IPS-15b (cell line): ENCODE data around the gene ZFX.
"Not testable (repeated sequence)": the region's sequence is repeated elsewhere in the genome, so short reads cannot be mapped to it uniquely, and the experiment has no call there.

ENCODE experiments used
- H3K27me3 ChIP-seq: one replicate; pipeline ENCODE4 v1.6.1; 2013; ENCODE audit warnings: low read length; ENCODE audit not compliant: control insufficient read depth, insufficient read depth
- H3K36me3 ChIP-seq: one replicate; pipeline ENCODE4 v1.6.1; 2013; ENCODE audit warnings: low read length; ENCODE audit not compliant: control insufficient read depth, insufficient read depth
- H3K4me1 ChIP-seq: one replicate; pipeline ENCODE4 v1.6.1; 2013; ENCODE audit warnings: mild to moderate bottlenecking, low read length; ENCODE audit not compliant: control insufficient read depth, insufficient read depth
- H3K4me3 ChIP-seq: one replicate; pipeline ENCODE4 v1.5.1; 2013; ENCODE audit warnings: low read depth, low read length
- H3K9ac ChIP-seq: one replicate; pipeline ENCODE4 v1.6.1; 2013; ENCODE audit warnings: low read depth, mild to moderate bottlenecking, low read length
- H3K9me3 ChIP-seq: one replicate; pipeline ENCODE4 v1.6.1; 2013; ENCODE audit warnings: mild to moderate bottlenecking, low read length; ENCODE audit not compliant: control insufficient read depth, insufficient read depth

Gene ZFX

GRCh38 chrX:24149351-24150050 lies at the start of gene ZFX:
Gene ZFX (plus strand): TSS chrX:24149729. CDS start chrX:24172743, 23,014 bp downstream.
- peaks cover 27% of the 10 kb centered on the region for H3K4me1 ChIP-seq

GRCh38 chrX:24100713-24101112 lies 48.8 kb upstream of the ZFX start:
- Histone ChIP-seq H3K9me3 (no peaks in the 10 kb centered on the region), H3K4me1 (no peaks in the 10 kb centered on the region), H3K27me3 (no peaks in the 10 kb centered on the region), H3K4me3 (no peak overlapping the region), H3K9ac (no peak overlapping the region), H3K36me3 (no peaks in the 10 kb centered on the region)

More at GRCh38 chrX:24149351-24150050, at the start of gene ZFX:
- Histone ChIP-seq H3K9me3 (no peaks in the 10 kb centered on the region), H3K9ac (peak within 1 kb of the TSS; percentile 91), H3K4me3 (peak within 1 kb of the TSS; percentile 87), H3K36me3 (no peaks in the 10 kb centered on the region), H3K27me3 (no peaks in the 10 kb centered on the region)

- Histone ChIP-seq H3K4me3 (no peak overlapping the region), H3K36me3 (no peaks in the 10 kb centered on the region), H3K4me1 (no peaks in the 10 kb centered on the region), H3K9me3 (no peaks in the 10 kb centered on the region), H3K9ac (no peak overlapping the region), H3K27me3 (no peaks in the 10 kb centered on the region)
Measured at GRCh38 chrX:24110069-24110468, 39.5 kb upstream of the ZFX start.

- no peaks in the 10 kb centered on the region for H3K4me1 ChIP-seq
- H3K9ac ChIP-seq, result no peak overlapping the region
- no peaks in the 10 kb centered on the region for H3K36me3 ChIP-seq
- H3K4me3 ChIP-seq, result no peak overlapping the region
- H3K9me3 ChIP-seq, result no peaks in the 10 kb centered on the region
- H3K27me3 ChIP-seq, result no peaks in the 10 kb centered on the region
Measured at GRCh38 chrX:24113181-24113580, 36.3 kb upstream of the ZFX start.

- Histone ChIP-seq H3K9me3 (no peaks in the 10 kb centered on the region), H3K9ac (no peak overlapping the region), H3K4me1 (no peaks in the 10 kb centered on the region), H3K4me3 (no peak overlapping the region), H3K27me3 (no peaks in the 10 kb centered on the region), H3K36me3 (no peaks in the 10 kb centered on the region)
Measured at GRCh38 chrX:24117258-24117657, 32.3 kb upstream of the ZFX start.

GRCh38 chrX:24124244-24124799 lies 25.2 kb upstream of the ZFX start:
- Histone ChIP-seq H3K9ac (no peak overlapping the region), H3K36me3 (no peaks in the 10 kb centered on the region), H3K9me3 (no peaks in the 10 kb centered on the region), H3K27me3 (no peaks in the 10 kb centered on the region), H3K4me1 (no peaks in the 10 kb centered on the region), H3K4me3 (no peak overlapping the region)

GRCh38 chrX:24125028-24125612 lies 24.4 kb upstream of the ZFX start:
- no peaks in the 10 kb centered on the region for H3K9me3 ChIP-seq
- H3K36me3 ChIP-seq, result no peaks in the 10 kb centered on the region
- peaks cover under 1% of the 10 kb centered on the region for H3K4me1 ChIP-seq
- no peaks in the 10 kb centered on the region for H3K27me3 ChIP-seq
- H3K9ac ChIP-seq, result no peak overlapping the region
- H3K4me3 ChIP-seq, result no peak overlapping the region

- Histone ChIP-seq H3K4me3 (no peak overlapping the region), H3K9me3 (no peaks in the 10 kb centered on the region), H3K27me3 (no peaks in the 10 kb centered on the region), H3K4me1 (peaks cover 4% of the 10 kb centered on the region), H3K36me3 (no peaks in the 10 kb centered on the region), H3K9ac (no peak overlapping the region)
Measured at GRCh38 chrX:24131476-24131875, 18.1 kb upstream of the ZFX start.

GRCh38 chrX:24133312-24133711 lies 16.2 kb upstream of the ZFX start:
- peaks cover 4% of the 10 kb centered on the region for H3K4me1 ChIP-seq
- H3K9me3 ChIP-seq, result no peaks in the 10 kb centered on the region
- H3K27me3 ChIP-seq, result no peaks in the 10 kb centered on the region
- no peak overlapping the region for H3K9ac ChIP-seq
- no peaks in the 10 kb centered on the region for H3K36me3 ChIP-seq
- no peak overlapping the region for H3K4me3 ChIP-seq

GRCh38 chrX:24135768-24136167 lies 13.8 kb upstream of the ZFX start:
- H3K4me3 ChIP-seq, H3K36me3 ChIP-seq, H3K9ac ChIP-seq, H3K27me3 ChIP-seq, H3K4me1 ChIP-seq, H3K9me3 ChIP-seq: not testable (repeated sequence)

GRCh38 chrX:24137192-24137591 lies 12.3 kb upstream of the ZFX start:
- Histone ChIP-seq H3K4me1 (no peaks in the 10 kb centered on the region), H3K27me3 (no peaks in the 10 kb centered on the region), H3K9ac (no peak overlapping the region), H3K36me3 (no peaks in the 10 kb centered on the region), H3K4me3 (no peak overlapping the region), H3K9me3 (no peaks in the 10 kb centered on the region)

GRCh38 chrX:24143982-24144381 lies 5.5 kb upstream of the ZFX start:
- H3K27me3 ChIP-seq, H3K9me3 ChIP-seq, H3K36me3 ChIP-seq, H3K4me3 ChIP-seq, H3K9ac ChIP-seq: not testable (repeated sequence)
- H3K4me1 ChIP-seq, result peaks cover 22% of the 10 kb centered on the region
